Loucy (cell line): ENCODE measurements around the gene FGD6.

Experiments
- H2AFZ ChIP-seq: fragments of 200-600 bp; sonication (generic); 2 replicates; pipeline ENCODE4 v1.6.0; 2016; ENCODE audit warnings: antibody characterized with exemption, mild to moderate bottlenecking, low read length, moderate library complexity
- H3F3A ChIP-seq: fragments of 200-600 bp; 2 replicates; pipeline ENCODE4 v1.6.0; 2016; ENCODE audit warnings: antibody characterized with exemption, low read depth, mild to moderate bottlenecking
- H3K27me3 ChIP-seq: fragments of 200-600 bp; sonication (generic); 2 replicates; pipeline ENCODE4 v1.6.1; 2014; ENCODE audit warnings: low read length, mild to moderate bottlenecking; ENCODE audit not compliant: insufficient read depth, poor library complexity, severe bottlenecking
- H3K36me3 ChIP-seq: fragments of 200-600 bp; sonication (generic); 2 replicates; pipeline ENCODE4 v1.6.1; 2016; ENCODE audit warnings: low read length; ENCODE audit not compliant: insufficient read depth
- H3K4me1 ChIP-seq: fragments of 200-600 bp; sonication (generic); 2 replicates; pipeline ENCODE4 v1.5.1; 2014; ENCODE audit warnings: low read length, mild to moderate bottlenecking; ENCODE audit not compliant: insufficient read depth, poor library complexity, severe bottlenecking
- H3K4me2 ChIP-seq: fragments of 200-600 bp; sonication (generic); 2 replicates; pipeline ENCODE4 v1.6.0; 2014; ENCODE audit warnings: antibody characterized with exemption, low read length, low read depth, mild to moderate bottlenecking; ENCODE audit not compliant: poor library complexity, severe bottlenecking
- H3K4me3 ChIP-seq: fragments of 200-600 bp; sonication (generic); 2 replicates; pipeline ENCODE4 v1.5.1; 2014; ENCODE audit warnings: low read length, mild to moderate bottlenecking, mixed read lengths; ENCODE audit not compliant: poor library complexity, severe bottlenecking
- H3K79me2 ChIP-seq: fragments of 200-600 bp; sonication (generic); 2 replicates; pipeline ENCODE4 v1.6.1; 2014; ENCODE audit warnings: low read length; ENCODE audit not compliant: insufficient read depth
- H3K9ac ChIP-seq: fragments of 200-600 bp; sonication (generic); 2 replicates; pipeline ENCODE4 v1.6.0; 2014; ENCODE audit warnings: mild to moderate bottlenecking, low read depth, low read length, moderate library complexity; ENCODE audit not compliant: poor library complexity, severe bottlenecking
- H3K9me2 ChIP-seq: fragments of 200-600 bp; sonication (generic); replicated peaks from 2 replicates; pipeline ENCODE4 v1.6.1; 2016; ENCODE audit warnings: low read depth, low read length, mixed read lengths
- H3K9me3 ChIP-seq: fragments of 200-600 bp; sonication (generic); 2 replicates; pipeline ENCODE4 v1.6.1; 2014; ENCODE audit warnings: mild to moderate bottlenecking, antibody characterized with exemption, low read length, low read depth; ENCODE audit not compliant: insufficient read depth
- H4K20me1 ChIP-seq: fragments of 200-600 bp; sonication (generic); 2 replicates; pipeline ENCODE4 v1.6.0; 2014; ENCODE audit warnings: antibody characterized with exemption, low read length, mild to moderate bottlenecking; ENCODE audit not compliant: insufficient read depth, poor library complexity, severe bottlenecking
- EZH2phosphoT487 ChIP-seq: fragments of 200-600 bp; IDR thresholded peaks from 2 replicates; pipeline ENCODE4 v1.6.1; 2018; ENCODE audit warnings: antibody characterized with exemption, mild to moderate bottlenecking, moderate library complexity, borderline replicate concordance
- TF ChIP-seq, protein P1 (sequence below): fragments of 200-600 bp; sonication (generic); conservative IDR thresholded peaks from 2 replicates; pipeline ENCODE4 v1.5.1; 2014; ENCODE audit warnings: mild to moderate bottlenecking, antibody characterized with exemption, low read length

Gene FGD6

DNA sequence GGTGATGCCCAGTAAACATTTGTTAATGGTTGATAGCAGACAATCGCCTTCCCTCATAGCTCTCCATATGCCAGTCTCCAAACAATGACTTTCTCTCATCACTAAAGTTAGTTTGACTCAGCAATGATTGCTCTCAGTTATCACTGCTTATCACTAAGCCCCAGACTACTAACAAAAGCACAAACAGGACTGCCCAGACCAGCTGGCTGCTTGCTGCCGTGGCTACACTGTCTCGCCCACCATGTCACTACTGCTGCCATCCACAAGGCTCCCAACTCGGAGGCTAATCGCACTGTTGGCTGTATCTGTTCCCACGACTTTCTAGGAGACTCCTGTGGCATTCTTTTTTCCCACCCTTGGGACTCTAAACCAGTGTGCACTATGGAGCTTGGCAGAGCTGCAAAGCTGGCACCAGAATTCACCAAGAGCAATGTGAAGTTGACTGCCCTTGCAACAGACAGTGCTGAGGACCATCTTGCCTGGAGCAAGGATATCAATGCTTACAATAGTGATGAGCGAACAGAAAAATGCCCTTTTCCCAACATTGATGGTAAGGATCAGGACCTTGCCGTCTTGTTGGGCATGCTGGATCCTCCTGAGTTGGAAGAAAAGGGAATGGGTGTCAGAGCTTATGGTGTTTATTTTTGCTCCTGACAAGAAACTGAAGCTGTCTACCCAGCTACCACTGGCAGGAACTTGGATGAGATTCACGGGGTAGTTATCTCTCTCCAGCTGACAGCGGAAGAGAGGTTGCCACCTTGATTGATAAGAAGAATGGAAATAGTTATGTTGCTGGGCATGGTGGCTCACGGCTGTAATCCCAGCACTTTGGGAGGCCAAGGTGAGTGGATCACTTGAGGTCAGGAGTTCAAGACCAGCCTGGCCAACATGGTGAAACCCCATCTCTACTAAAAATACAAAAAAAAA is 116.7 kb downstream of the FGD6 start:
- Histone ChIP-seq H2AFZ (no peak overlapping the region), H3F3A (no peaks in the 10 kb centered on the region), H3K4me2 (no peak overlapping the region), H3K79me2 (no peaks in the 10 kb centered on the region), H3K9me3 (no peaks in the 10 kb centered on the region), H4K20me1 (no peaks in the 10 kb centered on the region), H3K4me3 (no peak overlapping the region), H3K9me2 (no peaks in the 10 kb centered on the region), H3K9ac (no peak overlapping the region), H3K27me3 (no peaks in the 10 kb centered on the region), H3K4me1 (peaks cover 6% of the 10 kb centered on the region), H3K36me3 (no peaks in the 10 kb centered on the region)
- TF ChIP-seq, protein P1, sequence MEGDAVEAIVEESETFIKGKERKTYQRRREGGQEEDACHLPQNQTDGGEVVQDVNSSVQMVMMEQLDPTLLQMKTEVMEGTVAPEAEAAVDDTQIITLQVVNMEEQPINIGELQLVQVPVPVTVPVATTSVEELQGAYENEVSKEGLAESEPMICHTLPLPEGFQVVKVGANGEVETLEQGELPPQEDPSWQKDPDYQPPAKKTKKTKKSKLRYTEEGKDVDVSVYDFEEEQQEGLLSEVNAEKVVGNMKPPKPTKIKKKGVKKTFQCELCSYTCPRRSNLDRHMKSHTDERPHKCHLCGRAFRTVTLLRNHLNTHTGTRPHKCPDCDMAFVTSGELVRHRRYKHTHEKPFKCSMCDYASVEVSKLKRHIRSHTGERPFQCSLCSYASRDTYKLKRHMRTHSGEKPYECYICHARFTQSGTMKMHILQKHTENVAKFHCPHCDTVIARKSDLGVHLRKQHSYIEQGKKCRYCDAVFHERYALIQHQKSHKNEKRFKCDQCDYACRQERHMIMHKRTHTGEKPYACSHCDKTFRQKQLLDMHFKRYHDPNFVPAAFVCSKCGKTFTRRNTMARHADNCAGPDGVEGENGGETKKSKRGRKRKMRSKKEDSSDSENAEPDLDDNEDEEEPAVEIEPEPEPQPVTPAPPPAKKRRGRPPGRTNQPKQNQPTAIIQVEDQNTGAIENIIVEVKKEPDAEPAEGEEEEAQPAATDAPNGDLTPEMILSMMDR = no peak
- no peak for TF ChIP-seq EZH2phosphoT487

DNA sequence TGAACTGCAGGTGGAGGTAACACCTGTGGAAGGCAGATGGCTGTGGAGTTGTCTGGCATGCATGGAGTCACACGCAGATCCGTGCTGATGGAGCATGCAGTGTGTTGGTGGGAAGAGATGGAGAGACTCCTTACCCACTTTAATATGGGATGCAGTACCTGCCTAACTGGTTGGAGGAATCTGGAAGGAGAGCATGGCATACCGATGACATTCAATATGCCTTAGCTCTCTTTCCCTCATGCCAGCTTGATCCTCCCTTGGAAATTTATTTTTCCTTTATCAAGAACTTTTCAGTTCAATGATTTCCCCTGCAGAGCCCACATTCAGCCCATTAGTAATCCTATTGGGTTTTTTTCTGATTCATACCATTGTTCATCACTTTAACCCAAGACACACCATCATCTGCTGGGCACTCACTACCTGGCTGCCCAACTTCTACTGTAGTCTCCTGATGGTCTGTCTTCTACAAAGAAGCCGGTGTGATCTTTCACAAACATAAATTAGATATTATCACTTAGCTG is 117.9 kb downstream of the FGD6 start:
- Histone ChIP-seq H3K4me2 (no peak overlapping the region), H3K4me1 (peaks cover 6% of the 10 kb centered on the region), H3K27me3 (no peaks in the 10 kb centered on the region), H3K9me3 (no peaks in the 10 kb centered on the region), H3K36me3 (no peaks in the 10 kb centered on the region), H3K9me2 (no peaks in the 10 kb centered on the region), H3K4me3 (no peak overlapping the region), H3K79me2 (no peaks in the 10 kb centered on the region), H2AFZ (no peak overlapping the region), H3K9ac (no peak overlapping the region), H3F3A (no peaks in the 10 kb centered on the region), H4K20me1 (no peaks in the 10 kb centered on the region)
- TF ChIP-seq EZH2phosphoT487 = no peak
- TF ChIP-seq, protein P1 = no peak

DNA sequence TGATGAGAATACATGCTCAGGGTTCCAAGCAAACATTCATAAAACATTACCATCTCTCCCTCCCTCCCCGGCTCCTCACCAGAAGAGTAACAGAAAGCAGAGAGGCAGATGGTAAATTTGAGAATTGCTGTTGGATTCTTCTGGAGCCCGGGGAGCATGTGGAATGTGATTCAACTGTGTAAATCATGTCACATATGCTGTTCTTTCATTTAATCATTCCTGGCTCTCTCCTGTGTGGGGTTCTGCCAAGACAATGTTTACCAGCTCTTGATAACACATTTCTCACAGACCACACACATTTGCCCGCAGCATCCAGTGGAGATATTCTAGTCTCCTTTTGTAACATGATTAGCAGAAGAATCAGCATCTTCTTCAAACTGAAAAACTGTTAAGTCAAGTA is 120.4 kb downstream of the FGD6 start:
- no peaks in the 10 kb centered on the region for H3K79me2 ChIP-seq
- no peaks in the 10 kb centered on the region for H4K20me1 ChIP-seq
- H3K4me3 ChIP-seq = no peak overlapping the region
- no peak overlapping the region for H2AFZ ChIP-seq
- no peak overlapping the region for H3K4me2 ChIP-seq
- H3F3A ChIP-seq = no peaks in the 10 kb centered on the region
- H3K36me3 ChIP-seq = no peaks in the 10 kb centered on the region
- no peaks in the 10 kb centered on the region for H3K4me1 ChIP-seq
- H3K9ac ChIP-seq = no peak overlapping the region
- no peaks in the 10 kb centered on the region for H3K9me2 ChIP-seq
- no peak for TF ChIP-seq EZH2phosphoT487
- TF ChIP-seq, protein P1 = no peak
- H3K9me3 ChIP-seq = no peaks in the 10 kb centered on the region
- H3K27me3 ChIP-seq = no peaks in the 10 kb centered on the region
